Thyroid gland (tissue), 4 donors: ENCODE results near the gene ZBTB49. TPM values are rescaled to one million over a fixed set of nuclear protein-coding genes. Genes with fewer than 3 reads are reported as not detected.

Source experiments
- DNase-seq, 2 donors: peaks; one replicate each; pipeline ENCODE4 v3.0.0-alpha.2; 2019
- H3K27ac ChIP-seq, 3 donors: fragments of 200-600 bp; sonication (generic); 1 replicate in 2 of 3; 2 replicates in 1 of 3; pipeline ENCODE4 v1.5.1; 2016 to 2019; ENCODE audit warnings: mild to moderate bottlenecking in 1 of 3, moderate library complexity in 1 of 3
- H3K27me3 ChIP-seq: fragments of 200-600 bp; sonication (generic); one replicate; pipeline ENCODE4 v1.5.1; 2019
- H3K36me3 ChIP-seq, 2 donors: fragments of 200-600 bp; sonication (generic); one replicate each; pipeline ENCODE4 v1.5.1; 2016 to 2019
- H3K4me1 ChIP-seq, 2 donors: fragments of 200-600 bp; sonication (generic); one replicate each; pipeline ENCODE4 v1.5.1; 2017 to 2019
- H3K4me3 ChIP-seq, 3 donors: fragments of 200-600 bp; sonication (generic); replicated peaks in 1 of 3; 1 replicate in 2 of 3; 2 replicates in 1 of 3; pipeline ENCODE4 v1.5.1; 2016; ENCODE audit warnings: mild to moderate bottlenecking in 1 of 3
- H3K9me3 ChIP-seq: fragments of 200-600 bp; sonication (generic); one replicate; pipeline ENCODE4 v1.5.1; 2017
- CTCF ChIP-seq, 6 experiments: fragments of 200-600 bp in 3 of 6; fragments of 450-650 bp in 3 of 6; sonication (generic) in 3 of 6; IDR thresholded peaks; one replicate each; pipeline ENCODE4 v1.5.1; 2016 to 2019; ENCODE audit warnings: antibody characterized with exemption in 6 of 6, mild to moderate bottlenecking in 2 of 6, inconsistent platforms in 1 of 6, moderate library complexity in 1 of 6
- POLR2A ChIP-seq, 2 donors: fragments of 450-650 bp; IDR thresholded peaks; one replicate each; pipeline ENCODE4 v1.6.1; 2017; ENCODE audit warnings: antibody characterized with exemption in 2 of 2, mild to moderate bottlenecking in 2 of 2, moderate library complexity in 1 of 2
- WGBS, 2 donors: methylation state at CpG; one replicate each; pipeline ENCODE4 v1.1.5; 2017; 5-methylcytosine and 5-hydroxymethylcytosine counted together
- intact Hi-C: fragments of 100-400 bp; cut with DNase I; formaldehyde crosslinking; loops from one replicate; pipeline ENCODE4 v1.15.1; 2023
- total RNA-seq, 4 donors: library from RNA; depleted of rRNA; stranded (reverse); fragments of >200 nt; gene quantifications; one replicate each; pipeline ENCODE4 v1.2.3, GENCODE V29; 2016

The ZBTB49 gene
- total RNA-seq, 4 donors from 2014 or later, result 7.5 to 21.7 (median 9.2) TPM

- no peak for DNase-seq
- no peaks in the 10 kb centered on the region for H3K27me3 ChIP-seq
- no peaks in the 10 kb centered on the region for H3K9me3 ChIP-seq
- 95 to 96% methylated on average over 14 of the region's 14 CpGs for WGBS, 2 donors
- H3K27ac ChIP-seq, result no peak overlapping the region
- intact Hi-C loops, result no loop called here
- TF ChIP-seq POLR2A (IDR thresholded peaks at IDR 0.05) (no peak), CTCF (IDR thresholded peaks at IDR 0.05) (no peak)
- peaks cover 17 to 36% of the 10 kb centered on the region in 2 donors for H3K36me3 ChIP-seq
- H3K4me1 ChIP-seq, result no peaks in the 10 kb centered on the region
- H3K4me3 ChIP-seq, result no peak overlapping the region
Measured at GRCh38 chr4:4274226-4274625, 15.8 kb upstream of the ZBTB49 start.

GRCh38 chr4:4277531-4277930, 12.5 kb upstream of the ZBTB49 start:
- Histone ChIP-seq H3K4me1 (no peaks in the 10 kb centered on the region), H3K27ac (no peak overlapping the region), H3K36me3 (peaks cover 13 to 43% of the 10 kb centered on the region in 2 donors), H3K27me3 (no peaks in the 10 kb centered on the region), H3K4me3 (no peak overlapping the region), H3K9me3 (no peaks in the 10 kb centered on the region)
- TF ChIP-seq POLR2A (IDR thresholded peaks at IDR 0.05) (no peak), CTCF (IDR thresholded peaks at IDR 0.05) (no peak)
- intact Hi-C loops, result no loop called here
- DNase-seq, result no peak
- WGBS, 2 donors, result 75 to 78% methylated on average over 6 of the region's 6 CpGs

- H3K4me3 ChIP-seq, result no peak overlapping the region
- DNase-seq, result no peak
- H3K9me3 ChIP-seq, result no peaks in the 10 kb centered on the region
- H3K27me3 ChIP-seq, result no peaks in the 10 kb centered on the region
- WGBS, 2 donors, result 95% methylated on average over 6 of the region's 6 CpGs
- intact Hi-C loops, result no loop called here
- H3K36me3 ChIP-seq, result peaks cover 7 to 28% of the 10 kb centered on the region in 2 donors
- H3K4me1 ChIP-seq, result no peaks in the 10 kb centered on the region
- no peak for TF ChIP-seq CTCF (IDR thresholded peaks at IDR 0.05)
- no peak for TF ChIP-seq POLR2A (IDR thresholded peaks at IDR 0.05)
- H3K27ac ChIP-seq, result no peak overlapping the region
Measured at GRCh38 chr4:4281787-4282186, 8.3 kb upstream of the ZBTB49 start.

- H3K4me1 ChIP-seq, result peaks cover 8 to 10% of the 10 kb centered on the region in 2 donors
- 78 to 80% methylated on average over 11 of the region's 11 CpGs for WGBS, 2 donors
- no peaks in the 10 kb centered on the region for H3K27me3 ChIP-seq
- intact Hi-C loops, result loop anchor here (5.0 kb wide), 1 partner anchor 38 kb away; the partner anchor contains the start of gene TMEM128
- no peak overlapping the region for H3K4me3 ChIP-seq
- H3K36me3 ChIP-seq, result peaks cover 7 to 20% of the 10 kb centered on the region in 2 donors
- no peak overlapping the region for H3K27ac ChIP-seq
- no peak for DNase-seq
- no peaks in the 10 kb centered on the region for H3K9me3 ChIP-seq
- no peak for TF ChIP-seq POLR2A (IDR thresholded peaks at IDR 0.05)
Measured at GRCh38 chr4:4284827-4285618, 5.0 kb upstream of the ZBTB49 start.

GRCh38 chr4:4288098-4288497, 2.0 kb upstream of the ZBTB49 start:
- intact Hi-C loops, result loop anchor here (5.0 kb wide), 1 partner anchor 41 kb away; the partner anchor contains the start of gene TMEM128
- DNase-seq, result no peak
- Histone ChIP-seq H3K36me3 (peaks cover 3 to 7% of the 10 kb centered on the region in 2 donors), H3K9me3 (no peaks in the 10 kb centered on the region), H3K4me1 (peaks cover 17 to 18% of the 10 kb centered on the region in 2 donors), H3K27me3 (no peaks in the 10 kb centered on the region), H3K27ac (no peak overlapping the region), H3K4me3 (no peak overlapping the region)
- TF ChIP-seq POLR2A (IDR thresholded peaks at IDR 0.05) (no peak), CTCF (IDR thresholded peaks at IDR 0.05) (no peak)
